H1 (cell line): Measurements from ENCODE around the gene SGMS1. TPM values are rescaled to one million over a fixed set of nuclear protein-coding genes. Genes with fewer than 3 reads are reported as not detected.

Experiments used
- CTCF ChIA-PET: fragments of 300-600 bp; sonication (Branson Sonifier 250); formaldehyde crosslinking; loops from one replicate; lab custom pipeline; 2021; ENCODE audit not compliant: partially characterized antibody; lab: Charles Lee
- POLR2A ChIA-PET: fragments of 300-600 bp; sonication (Branson Sonifier 250); formaldehyde crosslinking; loops from one replicate; lab custom pipeline; 2021; ENCODE audit warnings: inconsistent platforms; ENCODE audit not compliant: partially characterized antibody; lab: Charles Lee
- DNase-seq, 2 experiments: peaks; one replicate each; pipeline versions ENCODE4 v3.0.0 to v3.0.0-alpha.2; 2010 to 2022; ENCODE audit warnings: low spot score in 2 of 2, low read depth in 1 of 2, mixed read lengths in 1 of 2
- FAIRE-seq: peaks from 2 replicates; lab custom pipeline; 2011; peaks lifted over from hg19 to GRCh38; lab: Jason Lieb, UNC
- H2AFZ ChIP-seq: 2 replicates; pipeline ENCODE4 v1.8.1; 2012; ENCODE audit warnings: low read length, inconsistent platforms
- H2AK5ac ChIP-seq: 2 replicates; pipeline ENCODE4 v1.6.1; 2013; ENCODE audit warnings: low read depth, low read length
- H2BK120ac ChIP-seq: replicated peaks from 2 replicates; pipeline ENCODE3; 2013; ENCODE audit warnings: low read depth, low read length, inconsistent platforms
- H2BK12ac ChIP-seq: 2 replicates; pipeline ENCODE4 v1.6.1; 2013; ENCODE audit warnings: low read depth, low read length
- H2BK15ac ChIP-seq: 2 replicates; pipeline ENCODE4 v1.6.1; 2013; ENCODE audit warnings: low read length
- H2BK20ac ChIP-seq: 2 replicates; pipeline ENCODE4 v1.6.1; 2013; ENCODE audit warnings: low read length
- H2BK5ac ChIP-seq: 2 replicates; pipeline ENCODE4 v1.6.1; 2013; ENCODE audit warnings: low read depth, low read length
- H3K14ac ChIP-seq: 2 replicates; pipeline ENCODE4 v1.6.1; 2013; ENCODE audit warnings: inconsistent platforms; ENCODE audit not compliant: insufficient read length
- H3K18ac ChIP-seq: 2 replicates; pipeline ENCODE4 v1.6.1; 2013; ENCODE audit warnings: low read length; ENCODE audit errors: extremely low read depth
- H3K23ac ChIP-seq: 2 replicates; pipeline ENCODE4 v1.6.1; 2013; ENCODE audit warnings: inconsistent platforms; ENCODE audit not compliant: insufficient read length
- H3K23me2 ChIP-seq: 2 replicates; pipeline ENCODE4 v1.6.1; 2013; ENCODE audit warnings: low read depth, low read length
- H3K27ac ChIP-seq: 2 replicates; pipeline ENCODE4 v1.6.1; 2011; ENCODE audit warnings: low read depth, low read length, inconsistent platforms
- H3K27me3 ChIP-seq, 4 experiments: replicated peaks in 1 of 4; 1 replicate in 1 of 4; 2 replicates in 3 of 4; pipeline versions ENCODE4 v1.6.1 to v1.8.1; 2011 to 2013; ENCODE audit warnings: low read length in 3 of 4, mild to moderate bottlenecking in 3 of 4, inconsistent platforms in 2 of 4, mixed read lengths in 2 of 4, moderate library complexity in 1 of 4; ENCODE audit not compliant: control insufficient read depth in 3 of 4, insufficient read depth in 3 of 4; ENCODE audit errors: extremely low read depth in 1 of 4
- H3K36me3 ChIP-seq, 4 experiments: 2 replicates each; pipeline versions ENCODE4 v1.6.1 to v1.8.1; 2011 to 2013; ENCODE audit warnings: mild to moderate bottlenecking in 4 of 4, low read length in 3 of 4, moderate library complexity in 2 of 4, control low read depth in 1 of 4, inconsistent platforms in 1 of 4; ENCODE audit not compliant: insufficient read depth in 4 of 4, control insufficient read depth in 2 of 4
- H3K4ac ChIP-seq: replicated peaks from 2 replicates; pipeline ENCODE3; 2013; ENCODE audit warnings: low read length, low read depth, mixed read lengths, inconsistent platforms; ENCODE audit not compliant: insufficient read length
- H3K4me1 ChIP-seq, 4 experiments: replicated peaks in 1 of 4; 1 replicate in 1 of 4; 2 replicates in 3 of 4; pipeline versions ENCODE4 v1.6.1 to v1.8.1; 2011 to 2013; ENCODE audit warnings: low read length in 3 of 4, inconsistent platforms in 2 of 4, mixed read lengths in 1 of 4; ENCODE audit not compliant: insufficient read depth in 4 of 4, control insufficient read depth in 3 of 4
- H3K4me2 ChIP-seq, 2 experiments: 2 replicates each; pipeline versions ENCODE4 v1.6.1 to v1.8.1; 2011 to 2013; ENCODE audit warnings: low read depth in 2 of 2, low read length in 2 of 2, control low read depth in 1 of 2, inconsistent platforms in 1 of 2, mild to moderate bottlenecking in 1 of 2; ENCODE audit not compliant: insufficient read depth in 1 of 2
- H3K4me3 ChIP-seq, 4 experiments: fragments of 200-600, 300-600 bp in 1 of 4; sonication (generic), shearing (Covaris generic), sonication (Bioruptor Twin) in 1 of 4; 2 replicates each; pipeline versions ENCODE4 v1.5.1 to v1.8.1; 2011 to 2016; ENCODE audit warnings: low read length in 4 of 4, low read depth in 3 of 4, control low read depth in 2 of 4, inconsistent platforms in 2 of 4, mild to moderate bottlenecking in 2 of 4, mixed read lengths in 1 of 4, moderate library complexity in 1 of 4; ENCODE audit not compliant: insufficient read depth in 2 of 4; ENCODE audit errors: extremely low read depth in 1 of 4
- H3K56ac ChIP-seq: replicated peaks from 2 replicates; pipeline ENCODE3; 2013; ENCODE audit warnings: low read depth, mild to moderate bottlenecking, mixed read lengths, low read length, inconsistent platforms; ENCODE audit not compliant: insufficient read length
- H3K79me1 ChIP-seq: 2 replicates; pipeline ENCODE4 v1.6.1; 2013; ENCODE audit warnings: low read depth, low read length, control low read depth
- H3K79me2 ChIP-seq, 2 experiments: 2 replicates each; pipeline versions ENCODE4 v1.6.1 to v1.8.1; 2012 to 2013; ENCODE audit warnings: low read length in 2 of 2, mild to moderate bottlenecking in 2 of 2, inconsistent platforms in 1 of 2; ENCODE audit not compliant: insufficient read depth in 2 of 2, control insufficient read depth in 1 of 2
- H3K9ac ChIP-seq, 4 experiments: replicated peaks in 1 of 4; 1 replicate in 1 of 4; 2 replicates in 3 of 4; pipeline versions ENCODE4 v1.6.1 to v1.8.1; 2011 to 2013; ENCODE audit warnings: low read depth in 3 of 4, low read length in 3 of 4, control low read depth in 2 of 4, mild to moderate bottlenecking in 2 of 4, moderate library complexity in 2 of 4, inconsistent platforms in 1 of 4; ENCODE audit errors: extremely low read depth in 1 of 4
- H3K9me3 ChIP-seq, 2 experiments: 2 replicates each; pipeline versions ENCODE4 v1.6.1 to v1.8.1; 2012 to 2013; ENCODE audit warnings: mild to moderate bottlenecking in 2 of 2, moderate library complexity in 2 of 2, control low read depth in 1 of 2, inconsistent platforms in 1 of 2, low read depth in 1 of 2, low read length in 1 of 2, mixed read lengths in 1 of 2; ENCODE audit not compliant: insufficient read depth in 2 of 2
- H4K20me1 ChIP-seq, 2 experiments: replicated peaks in 1 of 2; 2 replicates each; pipeline versions ENCODE3 to v1.8.1; 2011 to 2013; ENCODE audit warnings: inconsistent platforms in 2 of 2, low read length in 2 of 2, mild to moderate bottlenecking in 1 of 2; ENCODE audit not compliant: insufficient read depth in 2 of 2, control insufficient read depth in 1 of 2
- H4K5ac ChIP-seq: 2 replicates; pipeline ENCODE4 v1.6.1; 2013; ENCODE audit warnings: low read length, low read depth, mixed read lengths, inconsistent platforms; ENCODE audit not compliant: insufficient read length
- H4K8ac ChIP-seq: 2 replicates; pipeline ENCODE4 v1.8.0; 2013; ENCODE audit warnings: mild to moderate bottlenecking, moderate library complexity, low read length, inconsistent platforms; ENCODE audit not compliant: insufficient read depth; ENCODE audit errors: extremely low read depth
- H4K91ac ChIP-seq: replicated peaks from 2 replicates; pipeline ENCODE3; 2013; ENCODE audit warnings: low read length, mixed read lengths, inconsistent platforms; ENCODE audit not compliant: insufficient read length
- CBX5 ChIP-seq: fragments of 300-800, 300-1000 bp; sonication (generic); IDR thresholded peaks from 2 replicates; pipeline ENCODE4 v1.7.1; 2016; ENCODE audit warnings: antibody characterized with exemption, low read length, low read depth
- EGR1 ChIP-seq: IDR thresholded peaks from 2 replicates; pipeline ENCODE4 v1.6.1; 2011; ENCODE audit warnings: low read depth, low read length, borderline replicate concordance
- RAD21 ChIP-seq, 2 experiments: IDR thresholded peaks in 1 of 2; conservative IDR thresholded peaks in 1 of 2; 2 replicates each; pipeline ENCODE4 v1.6.1; 2011; ENCODE audit warnings: low read depth in 2 of 2, low read length in 2 of 2, improper control_type of control experiment in 1 of 2, inconsistent platforms in 1 of 2, mild to moderate bottlenecking in 1 of 2, moderate library complexity in 1 of 2
- SAP30 ChIP-seq: fragments of 300-600 bp; sonication (generic); IDR thresholded peaks from 2 replicates; pipeline ENCODE4 v1.7.1; 2012; ENCODE audit warnings: low read length, moderate library complexity, mild to moderate bottlenecking, inconsistent platforms; ENCODE audit not compliant: insufficient read depth, insufficient replicate concordance
- SP1 ChIP-seq: IDR thresholded peaks from 2 replicates; pipeline ENCODE4 v1.6.1; 2011; ENCODE audit warnings: low read depth, low read length
- TBP ChIP-seq: IDR thresholded peaks from 2 replicates; pipeline ENCODE4 v1.6.1; 2011; ENCODE audit warnings: low read depth, low read length, improper control_type of control experiment
- TCF12 ChIP-seq: IDR thresholded peaks from 2 replicates; pipeline ENCODE4 v1.6.1; 2011; ENCODE audit warnings: low read depth, mild to moderate bottlenecking, low read length
- YY1 ChIP-seq: IDR thresholded peaks from 2 replicates; pipeline ENCODE4 v1.6.1; 2011; ENCODE audit warnings: low read depth, mild to moderate bottlenecking, low read length
- WGBS, 2 experiments: shearing (Covaris generic) in 1 of 2; methylation state at CpG; one replicate each; pipeline versions ENCODE4 v1.1.6 to v1.1.7; 2013 to 2015; ENCODE audit warnings: low lambda C conversion rate in 2 of 2, mixed read lengths in 2 of 2, inconsistent platforms in 1 of 2, low coverage in 1 of 2, missing lambda C conversion rate in 1 of 2; ENCODE audit not compliant: insufficient replicate concordance in 2 of 2, insufficient coverage in 1 of 2, insufficient read length in 1 of 2; ENCODE audit errors: extremely low coverage in 1 of 2, missing lambda C conversion rate in 1 of 2; 5-methylcytosine and 5-hydroxymethylcytosine counted together
- polyA plus RNA-seq, 7 experiments: library from polyadenylated mRNA; depleted of rRNA in 3 of 7; stranded (reverse) in 5 of 7; unstranded in 2 of 7; fragments of >200 nt in 5 of 7; fragments of 200-250 nt in 2 of 7; gene quantifications; 1 replicate in 5 of 7; 2 replicates in 1 of 7; 4 replicates in 1 of 7; pipeline versions ENCODE4 v1.2.1 to v1.2.3, GENCODE V29; 2011 to 2013; ENCODE audit warnings: missing spikeins in 2 of 7, mixed read lengths in 2 of 7
- total RNA-seq: library from RNA; stranded (reverse); fragmentation: NEBNext Ultra II Directional; extraction: Animal tissue kit (Norgen Biotek cat#: 25700); gene quantifications from 2 replicates; pipeline ENCODE4 v1.2.1, GENCODE V29; 2021
- TF ChIP-seq, protein P1 (sequence below): IDR thresholded peaks from 2 replicates; pipeline ENCODE4 v1.6.1; 2012; ENCODE audit warnings: low read length, inconsistent platforms
- TF ChIP-seq, protein P2 (sequence below): IDR thresholded peaks from 2 replicates; pipeline ENCODE4 v1.6.1; 2011; ENCODE audit warnings: low read depth, mild to moderate bottlenecking, low read length; ENCODE audit not compliant: insufficient read depth

SGMS1 gene
- total and polyA plus RNA-seq, 2 of the 8 experiments (the other 6 are each of a cell fraction or from before 2014, with no cell fraction given): 6.0 to 15.6 TPM

DNA sequence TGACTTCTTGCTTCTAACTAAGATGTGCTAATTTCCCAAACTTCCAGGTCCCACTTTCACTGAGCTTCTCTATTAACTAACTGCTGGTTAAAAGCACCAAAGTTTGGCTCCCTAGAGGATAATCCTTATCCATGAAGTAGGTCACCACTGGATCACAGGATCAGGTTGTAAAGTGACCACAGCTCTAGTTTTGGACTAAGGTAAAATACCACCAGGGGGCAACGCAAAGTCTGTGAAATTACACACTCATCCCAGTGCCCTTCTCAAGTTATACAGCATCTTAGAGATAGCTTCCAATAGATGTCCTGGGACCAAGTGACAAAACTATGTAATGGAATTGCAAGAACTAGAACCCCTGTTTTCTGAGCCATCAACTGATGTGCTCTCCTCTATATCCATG lies 256.0 kb downstream of the SGMS1 start:
- Histone ChIP-seq H3K36me3 (no peaks in the 10 kb centered on the region), H3K56ac (no peak overlapping the region), H3K4me1 (no peaks in the 10 kb centered on the region), H2BK20ac (no peak overlapping the region), H3K79me2 (no peaks in the 10 kb centered on the region), H4K20me1 (no peaks in the 10 kb centered on the region), H2AFZ (no peak overlapping the region), H2BK15ac (no peak overlapping the region), H3K14ac (no peak overlapping the region), H3K18ac (no peak overlapping the region), H3K4me2 (no peak overlapping the region), H3K9ac (no peak overlapping the region), H3K23ac (no peak overlapping the region), H3K79me1 (no peaks in the 10 kb centered on the region), H3K9me3 (no peaks in the 10 kb centered on the region), H2BK120ac (no peak overlapping the region), H3K23me2 (no peaks in the 10 kb centered on the region), H3K4ac (no peak overlapping the region), H3K27ac (no peak overlapping the region), H2BK12ac (no peak overlapping the region), H3K27me3 (no peaks in the 10 kb centered on the region), H4K8ac (no peak overlapping the region), H2BK5ac (no peak overlapping the region), H4K91ac (no peak overlapping the region), H4K5ac (no peak overlapping the region), H2AK5ac (no peak overlapping the region), H3K4me3 (no peak overlapping the region)
- 63% methylated on average over 1 of the region's 1 CpG; no CpG with 5 or more reads in 1 of the 2 experiments for WGBS, 2 experiments
- ChIA-PET CTCF (interaction anchor here (0.6 to 2.7 kb wide), 29 partner anchors 9 to 301 kb away, joined by 3 to 14 read pairs (median 4); no protein-coding TSS in a partner anchor), POLR2A (interaction anchor here (1.1 kb wide), 1 partner anchor 18 kb away, joined by 3 read pairs; no protein-coding TSS in a partner anchor)
- FAIRE-seq (no peak), DNase-seq (no peak)
- TF ChIP-seq, protein P1, sequence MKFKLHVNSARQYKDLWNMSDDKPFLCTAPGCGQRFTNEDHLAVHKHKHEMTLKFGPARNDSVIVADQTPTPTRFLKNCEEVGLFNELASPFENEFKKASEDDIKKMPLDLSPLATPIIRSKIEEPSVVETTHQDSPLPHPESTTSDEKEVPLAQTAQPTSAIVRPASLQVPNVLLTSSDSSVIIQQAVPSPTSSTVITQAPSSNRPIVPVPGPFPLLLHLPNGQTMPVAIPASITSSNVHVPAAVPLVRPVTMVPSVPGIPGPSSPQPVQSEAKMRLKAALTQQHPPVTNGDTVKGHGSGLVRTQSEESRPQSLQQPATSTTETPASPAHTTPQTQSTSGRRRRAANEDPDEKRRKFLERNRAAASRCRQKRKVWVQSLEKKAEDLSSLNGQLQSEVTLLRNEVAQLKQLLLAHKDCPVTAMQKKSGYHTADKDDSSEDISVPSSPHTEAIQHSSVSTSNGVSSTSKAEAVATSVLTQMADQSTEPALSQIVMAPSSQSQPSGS: no peak
- TF ChIP-seq TCF12 (no peak), RAD21 (IDR thresholded peaks at IDR 0.05 in 1 of 2, conservative IDR thresholded peaks at IDR 0.05 in 1 of 2; ENCODE audit: low read depth in 2 of 2, low read length in 2 of 2) (peak; percentile 51 to 60), SP1 (no peak), TBP (no peak), YY1 (no peak), EGR1 (no peak), SAP30 (no peak), CBX5 (no peak)
- TF ChIP-seq, protein P2, sequence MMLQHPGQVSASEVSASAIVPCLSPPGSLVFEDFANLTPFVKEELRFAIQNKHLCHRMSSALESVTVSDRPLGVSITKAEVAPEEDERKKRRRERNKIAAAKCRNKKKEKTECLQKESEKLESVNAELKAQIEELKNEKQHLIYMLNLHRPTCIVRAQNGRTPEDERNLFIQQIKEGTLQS: no peak
